ENCODE data around the gene ARHGAP19. TPM values are rescaled to one million over a fixed set of nuclear protein-coding genes. Genes with fewer than 3 reads are reported as not detected.

Gene ARHGAP19
- total and polyA plus RNA-seq, 7 donors: 3.0 to 9.1 (median 6.0) TPM

GRCh38 chr10:97311111-97311626 lies 18.7 kb upstream of the ARHGAP19 start:
- H3K36me3 ChIP-seq: no peaks in the 10 kb centered on the region
- no peaks in the 10 kb centered on the region for H3K4me1 ChIP-seq
- no peaks in the 10 kb centered on the region for H3K27me3 ChIP-seq
- H3K27ac ChIP-seq: no peak overlapping the region
- no peak for TF ChIP-seq EP300 (IDR thresholded peaks at IDR 0.05)
- no peak for TF ChIP-seq POLR2AphosphoS5 (IDR thresholded peaks at IDR 0.05)
- TF ChIP-seq CTCF (IDR thresholded peaks at IDR 0.05): no peak
- TF ChIP-seq POLR2A (IDR thresholded peaks at IDR 0.05): no peak
- 94 to 96% methylated on average over 4 of the region's 4 CpGs for WGBS, 2 donors
- H3K4me3 ChIP-seq: no peak overlapping the region
- DNase-seq: no peak
- intact Hi-C loops (cut with DNase I): no loop called here
- no peaks in the 10 kb centered on the region for H3K9me3 ChIP-seq

- Histone ChIP-seq H3K27ac (no peak overlapping the region), H3K4me3 (no peak overlapping the region), H3K36me3 (no peaks in the 10 kb centered on the region), H3K27me3 (no peaks in the 10 kb centered on the region), H3K4me1 (no peaks in the 10 kb centered on the region), H3K9me3 (no peaks in the 10 kb centered on the region)
- TF ChIP-seq POLR2A (IDR thresholded peaks at IDR 0.05): no peak
- no peak for DNase-seq
- intact Hi-C loops (cut with DNase I): no loop called here
- 83 to 85% methylated on average over 10 of the region's 10 CpGs for WGBS, 2 donors
Measured at GRCh38 chr10:97307866-97308780, 15.7 kb upstream of the ARHGAP19 start.

- 56 to 94% methylated on average over 1 of the region's 1 CpG for WGBS, 2 donors
- Histone ChIP-seq H3K4me3 (no peak overlapping the region), H3K27me3 (no peaks in the 10 kb centered on the region), H3K4me1 (no peaks in the 10 kb centered on the region), H3K27ac (no peak overlapping the region), H3K9me3 (no peaks in the 10 kb centered on the region), H3K36me3 (no peaks in the 10 kb centered on the region)
- TF ChIP-seq EP300 (IDR thresholded peaks at IDR 0.05) (no peak), CTCF (IDR thresholded peaks at IDR 0.05) (no peak), POLR2A (IDR thresholded peaks at IDR 0.05) (no peak), POLR2AphosphoS5 (IDR thresholded peaks at IDR 0.05) (no peak)
- intact Hi-C loops (cut with DNase I): no loop called here
- DNase-seq: no peak
Measured at GRCh38 chr10:97307441-97307840, 15.0 kb upstream of the ARHGAP19 start.

GRCh38 chr10:97302088-97302791 lies 9.8 kb upstream of the ARHGAP19 start:
- no peaks in the 10 kb centered on the region for H3K9me3 ChIP-seq
- H3K4me1 ChIP-seq: no peaks in the 10 kb centered on the region
- no peak for TF ChIP-seq CTCF (IDR thresholded peaks at IDR 0.05)
- no peak for TF ChIP-seq EP300 (IDR thresholded peaks at IDR 0.05)
- TF ChIP-seq POLR2A (IDR thresholded peaks at IDR 0.05): no peak
- H3K4me3 ChIP-seq: no peak overlapping the region
- intact Hi-C loops (cut with DNase I): no loop called here
- H3K36me3 ChIP-seq: no peaks in the 10 kb centered on the region
- H3K27me3 ChIP-seq: no peaks in the 10 kb centered on the region
- 94 to 95% methylated on average over 11 of the region's 11 CpGs for WGBS, 2 donors
- no peak for DNase-seq
- H3K27ac ChIP-seq: no peak overlapping the region

GRCh38 chr10:97300980-97301379 lies 8.5 kb upstream of the ARHGAP19 start:
- no peak for DNase-seq
- no peaks in the 10 kb centered on the region for H3K9me3 ChIP-seq
- no peak overlapping the region for H3K27ac ChIP-seq
- H3K4me1 ChIP-seq: no peaks in the 10 kb centered on the region
- no peaks in the 10 kb centered on the region for H3K27me3 ChIP-seq
- 93 to 97% methylated on average over 3 of the region's 3 CpGs for WGBS, 2 donors
- TF ChIP-seq EP300 (IDR thresholded peaks at IDR 0.05): no peak
- no peak for TF ChIP-seq POLR2AphosphoS5 (IDR thresholded peaks at IDR 0.05)
- no peak for TF ChIP-seq POLR2A (IDR thresholded peaks at IDR 0.05)
- TF ChIP-seq CTCF (IDR thresholded peaks at IDR 0.05): no peak
- intact Hi-C loops (cut with DNase I): no loop called here
- no peak overlapping the region for H3K4me3 ChIP-seq
- no peaks in the 10 kb centered on the region for H3K36me3 ChIP-seq

All from sigmoid colon (tissue), 7 donors.